GM03348 (cell line): ENCODE data around the gene RTCB.

ENCODE experiments used
- DNase-seq: peaks from one replicate; pipeline ENCODE4 v3.0.0; 2012; ENCODE audit warnings: low spot score

RTCB gene

GRCh38 chr22:32339190-32340012 is 72.6 kb downstream of the RTCB start:
- DNase-seq, result no peak

GRCh38 chr22:32338757-32339156 is 73.3 kb downstream of the RTCB start:
- no peak for DNase-seq
